Vagina (tissue), 2 donors: Measurements from ENCODE around the gene LAT. TPM values are rescaled to one million over a fixed set of nuclear protein-coding genes. Genes with fewer than 3 reads are reported as not detected.

Source experiments
- DNase-seq, 2 donors: peaks; one replicate each; pipeline ENCODE4 v3.0.0-alpha.2; 2017; ENCODE audit errors: extremely low spot score in 2 of 2
- H3K27ac ChIP-seq: fragments of 200-600 bp; sonication (generic); one replicate; pipeline ENCODE4 v1.5.1; 2019
- H3K27me3 ChIP-seq: fragments of 200-600 bp; sonication (generic); one replicate; pipeline ENCODE4 v1.5.1; 2019
- H3K36me3 ChIP-seq, 2 donors: fragments of 200-600 bp; sonication (generic); one replicate each; pipeline ENCODE4 v1.5.1; 2017 to 2019
- H3K4me1 ChIP-seq: fragments of 200-600 bp; sonication (generic); one replicate; pipeline ENCODE4 v1.5.1; 2019
- H3K4me3 ChIP-seq, 2 donors: fragments of 200-600 bp; sonication (generic); 1 replicate in 1 of 2; 2 replicates in 1 of 2; pipeline ENCODE4 v1.5.1; 2016 to 2019
- H3K9me3 ChIP-seq: fragments of 200-600 bp; sonication (generic); one replicate; pipeline ENCODE4 v1.5.1; 2019
- CTCF ChIP-seq, 3 experiments: fragments of 450-650 bp in 2 of 3; fragments of 200-600 bp in 1 of 3; sonication (generic) in 1 of 3; IDR thresholded peaks; one replicate each; pipeline ENCODE4 v1.5.1; 2017 to 2019; ENCODE audit warnings: antibody characterized with exemption in 3 of 3, mild to moderate bottlenecking in 2 of 3, moderate library complexity in 2 of 3
- POLR2A ChIP-seq, 2 donors: fragments of 450-650 bp; IDR thresholded peaks; one replicate each; pipeline ENCODE4 v1.6.1; 2017; ENCODE audit warnings: antibody characterized with exemption in 2 of 2, mild to moderate bottlenecking in 2 of 2, moderate library complexity in 2 of 2
- POLR2AphosphoS5 ChIP-seq, 2 donors: sonication (generic); formaldehyde crosslinking; IDR thresholded peaks; one replicate each; pipeline ENCODE4 v1.9.0; 2017; ENCODE audit warnings: antibody characterized with exemption in 2 of 2, mild to moderate bottlenecking in 2 of 2, low read depth in 1 of 2; ENCODE audit not compliant: insufficient read depth in 1 of 2
- intact Hi-C: fragments of 100-400 bp; cut with DNase I; formaldehyde crosslinking; loops from one replicate; pipeline ENCODE4 v1.15.1; 2023
- total RNA-seq: library from RNA; depleted of rRNA; stranded (reverse); fragments of >200 nt; gene quantifications from one replicate; pipeline ENCODE4 v1.2.3, GENCODE V29; 2016

The LAT gene
- 4.7 TPM for total RNA-seq

- Histone ChIP-seq H3K27me3 (no peaks in the 10 kb centered on the region), H3K9me3 (peaks cover 4% of the 10 kb centered on the region), H3K4me3 (peak within 1 kb of the TSS in 1 of 2 donors; percentile 24), H3K27ac (peak within 1 kb of the TSS; percentile 29), H3K4me1 (no peaks in the 10 kb centered on the region), H3K36me3 (peaks cover 0 to 66% of the 10 kb centered on the region in 2 donors)
- DNase-seq = no peak
- intact Hi-C loops = no loop called here
- TF ChIP-seq POLR2AphosphoS5 (IDR thresholded peaks at IDR 0.05; ENCODE audit: insufficient read depth in 1 of 2, low read depth in 1 of 2) = peak in 1 of 2 donors; percentile 16
- no peak for TF ChIP-seq CTCF (IDR thresholded peaks at IDR 0.05)
- TF ChIP-seq POLR2A (IDR thresholded peaks at IDR 0.05) = no peak
These were observed at the start of gene LAT for GRCh38 chr16:28984619-28985135. Gene LAT (plus strand): TSS chr16:28985052. CDS start chr16:28985418, 366 bp downstream.

GRCh38 chr16:28935346-28935745, 49.5 kb upstream of the LAT start:
- DNase-seq = no peak
- intact Hi-C loops = no loop called here
- TF ChIP-seq POLR2A (IDR thresholded peaks at IDR 0.05) (no peak), CTCF (IDR thresholded peaks at IDR 0.05) (no peak), POLR2AphosphoS5 (IDR thresholded peaks at IDR 0.05; ENCODE audit: insufficient read depth in 1 of 2, low read depth in 1 of 2) (no peak)

GRCh38 chr16:28935924-28936783, 48.7 kb upstream of the LAT start:
- H3K27me3 ChIP-seq = no peaks in the 10 kb centered on the region
- no peaks in the 10 kb centered on the region for H3K36me3 ChIP-seq
- no peaks in the 10 kb centered on the region for H3K9me3 ChIP-seq
- no peak for DNase-seq
- TF ChIP-seq POLR2AphosphoS5 (IDR thresholded peaks at IDR 0.05; ENCODE audit: insufficient read depth in 1 of 2, low read depth in 1 of 2) (no peak), POLR2A (IDR thresholded peaks at IDR 0.05) (no peak), CTCF (IDR thresholded peaks at IDR 0.05) (no peak)
- H3K4me1 ChIP-seq = peaks cover 5% of the 10 kb centered on the region
- intact Hi-C loops = no loop called here
- H3K27ac ChIP-seq = no peak overlapping the region
- H3K4me3 ChIP-seq = no peak overlapping the region

More at GRCh38 chr16:28935346-28935745, 49.5 kb upstream of the LAT start:
- Histone ChIP-seq H3K4me3 (no peak overlapping the region), H3K27me3 (no peaks in the 10 kb centered on the region), H3K36me3 (no peaks in the 10 kb centered on the region), H3K9me3 (no peaks in the 10 kb centered on the region), H3K4me1 (peaks cover 5% of the 10 kb centered on the region), H3K27ac (no peak overlapping the region)

- no peak overlapping the region for H3K4me3 ChIP-seq
- intact Hi-C loops = no loop called here
These were observed 48.1 kb upstream of the LAT start for GRCh38 chr16:28936784-28937155.

GRCh38 chr16:28937222-28937876, 47.5 kb upstream of the LAT start:
- Histone ChIP-seq H3K36me3 (no peaks in the 10 kb centered on the region), H3K4me3 (no peak overlapping the region), H3K27me3 (no peaks in the 10 kb centered on the region), H3K4me1 (peaks cover 5% of the 10 kb centered on the region), H3K9me3 (no peaks in the 10 kb centered on the region), H3K27ac (no peak overlapping the region)
- no peak for DNase-seq
- TF ChIP-seq CTCF (IDR thresholded peaks at IDR 0.05) = no peak
- TF ChIP-seq POLR2A (IDR thresholded peaks at IDR 0.05) = no peak
- no peak for TF ChIP-seq POLR2AphosphoS5 (IDR thresholded peaks at IDR 0.05; ENCODE audit: insufficient read depth in 1 of 2, low read depth in 1 of 2)
- intact Hi-C loops = no loop called here

More at GRCh38 chr16:28936784-28937155, 48.1 kb upstream of the LAT start:
- DNase-seq = no peak
- peaks cover 5% of the 10 kb centered on the region for H3K4me1 ChIP-seq
- no peak for TF ChIP-seq POLR2A (IDR thresholded peaks at IDR 0.05)
- no peaks in the 10 kb centered on the region for H3K27me3 ChIP-seq
- H3K27ac ChIP-seq = no peak overlapping the region
- no peaks in the 10 kb centered on the region for H3K36me3 ChIP-seq
- no peaks in the 10 kb centered on the region for H3K9me3 ChIP-seq
